ENCODE measurements around the gene ATP8A2. TPM values are rescaled to one million over a fixed set of nuclear protein-coding genes. Genes with fewer than 3 reads are reported as not detected.

The ATP8A2 gene
- total and polyA plus RNA-seq, 4 donors: 0.31 to 2.7 (median 1.1) TPM

DNA sequence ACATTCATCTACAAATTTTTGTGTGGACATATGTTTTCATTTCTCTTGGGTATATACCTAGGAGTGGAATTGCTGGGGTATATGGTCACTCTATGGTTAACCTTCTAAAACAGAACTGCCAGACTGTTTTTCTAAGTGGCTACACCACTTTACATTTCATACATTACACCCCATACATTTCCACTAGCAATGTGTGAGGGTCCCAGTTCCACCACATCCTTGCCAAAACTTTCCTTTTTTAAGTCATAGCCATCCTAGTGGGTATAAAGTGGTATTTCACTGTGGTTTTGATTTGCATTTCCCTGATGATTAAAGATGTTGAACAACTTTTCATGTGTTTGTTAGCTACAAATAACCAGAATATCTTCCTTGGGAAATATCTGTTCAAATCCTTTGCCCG, 344.0 kb downstream of the ATP8A2 start:
- H3K4me3 ChIP-seq: no peak overlapping the region
- DNase-seq: no peak
- peaks cover 0 to 3% (median 0%) of the 10 kb centered on the region in 5 donors for H3K4me1 ChIP-seq (ENCODE audit: control insufficient read depth in 5 of 5, insufficient read depth in 5 of 5, low read length in 5 of 5)
- no peaks in the 10 kb centered on the region for H3K36me3 ChIP-seq (ENCODE audit: control insufficient read depth in 4 of 4, insufficient read depth in 4 of 4, low read length in 4 of 4)
- no peaks in the 10 kb centered on the region for H3K9me3 ChIP-seq (ENCODE audit: control insufficient read depth in 4 of 4, insufficient read depth in 3 of 4, low read length in 3 of 4)
- no peak for ATAC-seq (ENCODE audit: insufficient read depth, low FRiP score)
- H3K27me3 ChIP-seq (ENCODE audit: control insufficient read depth in 3 of 3, insufficient read depth in 3 of 3, low read length in 2 of 3): no peaks in the 10 kb centered on the region
- no peak overlapping the region for H3K9ac ChIP-seq (ENCODE audit: insufficient read depth in 1 of 2, low read length in 2 of 2)
- TF ChIP-seq, protein P1, sequence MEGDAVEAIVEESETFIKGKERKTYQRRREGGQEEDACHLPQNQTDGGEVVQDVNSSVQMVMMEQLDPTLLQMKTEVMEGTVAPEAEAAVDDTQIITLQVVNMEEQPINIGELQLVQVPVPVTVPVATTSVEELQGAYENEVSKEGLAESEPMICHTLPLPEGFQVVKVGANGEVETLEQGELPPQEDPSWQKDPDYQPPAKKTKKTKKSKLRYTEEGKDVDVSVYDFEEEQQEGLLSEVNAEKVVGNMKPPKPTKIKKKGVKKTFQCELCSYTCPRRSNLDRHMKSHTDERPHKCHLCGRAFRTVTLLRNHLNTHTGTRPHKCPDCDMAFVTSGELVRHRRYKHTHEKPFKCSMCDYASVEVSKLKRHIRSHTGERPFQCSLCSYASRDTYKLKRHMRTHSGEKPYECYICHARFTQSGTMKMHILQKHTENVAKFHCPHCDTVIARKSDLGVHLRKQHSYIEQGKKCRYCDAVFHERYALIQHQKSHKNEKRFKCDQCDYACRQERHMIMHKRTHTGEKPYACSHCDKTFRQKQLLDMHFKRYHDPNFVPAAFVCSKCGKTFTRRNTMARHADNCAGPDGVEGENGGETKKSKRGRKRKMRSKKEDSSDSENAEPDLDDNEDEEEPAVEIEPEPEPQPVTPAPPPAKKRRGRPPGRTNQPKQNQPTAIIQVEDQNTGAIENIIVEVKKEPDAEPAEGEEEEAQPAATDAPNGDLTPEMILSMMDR (IDR thresholded peaks at IDR 0.05; ENCODE audit: control extremely low read depth, extremely low read depth): no peak
- H3K27ac ChIP-seq (ENCODE audit: low read depth in 1 of 2, low read length in 1 of 2): no peak overlapping the region
- whole genome bisulfite sequencing, 2 donors: 83 to 88% methylated on average over 1 of the region's 1 CpG

GRCh38 chr13:25717666-25718197, 346.0 kb downstream of the ATP8A2 start:
- Histone ChIP-seq H3K27ac (ENCODE audit: low read depth in 1 of 2, low read length in 1 of 2) (no peak overlapping the region), H3K4me1 (ENCODE audit: control insufficient read depth in 5 of 5, insufficient read depth in 5 of 5, low read length in 5 of 5) (peaks cover 0 to 3% (median 0%) of the 10 kb centered on the region in 5 donors), H3K9me3 (ENCODE audit: control insufficient read depth in 4 of 4, insufficient read depth in 3 of 4, low read length in 3 of 4) (no peaks in the 10 kb centered on the region), H3K9ac (ENCODE audit: insufficient read depth in 1 of 2, low read length in 2 of 2) (no peak overlapping the region), H3K4me3 (no peak overlapping the region), H3K27me3 (ENCODE audit: control insufficient read depth in 3 of 3, insufficient read depth in 3 of 3, low read length in 2 of 3) (no peaks in the 10 kb centered on the region), H3K36me3 (ENCODE audit: control insufficient read depth in 4 of 4, insufficient read depth in 4 of 4, low read length in 4 of 4) (no peaks in the 10 kb centered on the region)
- no peak for DNase-seq
- WGBS, 2 donors: 44 to 60% methylated on average over 5 of the region's 5 CpGs
- TF ChIP-seq, protein P1 (IDR thresholded peaks at IDR 0.05; ENCODE audit: control extremely low read depth, extremely low read depth): no peak
- no peak for ATAC-seq (ENCODE audit: insufficient read depth, low FRiP score)

DNA sequence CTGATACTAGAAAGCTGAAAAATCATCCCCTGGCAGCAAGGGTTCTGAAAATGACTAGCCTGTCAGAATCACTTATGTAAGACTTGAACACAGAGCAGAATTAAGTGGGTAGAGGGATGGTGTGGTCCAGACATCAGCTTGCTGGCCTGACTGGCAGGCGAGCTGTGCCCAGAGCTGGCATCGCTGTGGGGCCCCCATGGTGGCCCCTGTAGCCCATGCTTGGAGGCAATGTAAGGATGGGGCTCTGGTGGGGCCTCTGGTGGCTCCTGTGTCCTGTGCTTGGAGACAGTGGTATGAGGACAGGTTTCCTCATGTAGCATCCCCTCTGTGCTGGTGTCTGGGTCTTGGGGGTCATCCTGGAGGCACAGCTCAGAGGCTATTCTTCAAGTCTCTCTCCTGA, 347.9 kb downstream of the ATP8A2 start:
- Histone ChIP-seq H3K27ac (ENCODE audit: low read depth in 1 of 2, low read length in 1 of 2) (no peak overlapping the region), H3K36me3 (ENCODE audit: control insufficient read depth in 4 of 4, insufficient read depth in 4 of 4, low read length in 4 of 4) (no peaks in the 10 kb centered on the region), H3K9ac (ENCODE audit: insufficient read depth in 1 of 2, low read length in 2 of 2) (no peak overlapping the region), H3K4me3 (no peak overlapping the region), H3K27me3 (ENCODE audit: control insufficient read depth in 3 of 3, insufficient read depth in 3 of 3, low read length in 2 of 3) (no peaks in the 10 kb centered on the region), H3K9me3 (ENCODE audit: control insufficient read depth in 4 of 4, insufficient read depth in 3 of 4, low read length in 3 of 4) (no peaks in the 10 kb centered on the region), H3K4me1 (ENCODE audit: control insufficient read depth in 5 of 5, insufficient read depth in 5 of 5, low read length in 5 of 5) (peaks cover 0 to 3% (median 0%) of the 10 kb centered on the region in 5 donors)
- WGBS, 2 donors: 97 to 100% methylated on average over 2 of the region's 2 CpGs
- TF ChIP-seq, protein P1 (IDR thresholded peaks at IDR 0.05; ENCODE audit: control extremely low read depth, extremely low read depth): no peak
- no peak for ATAC-seq (ENCODE audit: insufficient read depth, low FRiP score)
- DNase-seq: no peak

- no peak overlapping the region for H3K9ac ChIP-seq (ENCODE audit: insufficient read depth in 1 of 2, low read length in 2 of 2)
- peaks cover 0 to 3% (median 0%) of the 10 kb centered on the region in 5 donors for H3K4me1 ChIP-seq (ENCODE audit: control insufficient read depth in 5 of 5, insufficient read depth in 5 of 5, low read length in 5 of 5)
- H3K27ac ChIP-seq (ENCODE audit: low read depth in 1 of 2, low read length in 1 of 2): no peak overlapping the region
- no peak overlapping the region for H3K4me3 ChIP-seq
- DNase-seq: peak in 1 of 3 donors; percentile 22
- ATAC-seq (ENCODE audit: insufficient read depth, low FRiP score): no peak
- no peaks in the 10 kb centered on the region for H3K9me3 ChIP-seq (ENCODE audit: control insufficient read depth in 4 of 4, insufficient read depth in 3 of 4, low read length in 3 of 4)
- H3K27me3 ChIP-seq (ENCODE audit: control insufficient read depth in 3 of 3, insufficient read depth in 3 of 3, low read length in 2 of 3): no peaks in the 10 kb centered on the region
- TF ChIP-seq, protein P1 (IDR thresholded peaks at IDR 0.05; ENCODE audit: control extremely low read depth, extremely low read depth): no peak
- 72 to 86% methylated on average over 1 of the region's 1 CpG for WGBS, 2 donors
- H3K36me3 ChIP-seq (ENCODE audit: control insufficient read depth in 4 of 4, insufficient read depth in 4 of 4, low read length in 4 of 4): no peaks in the 10 kb centered on the region
Measured at GRCh38 chr13:25722893-25723292, 351.1 kb downstream of the ATP8A2 start.
